GM12892 (cell line): ENCODE measurements around the gene SCCPDH.
A peak's percentile ranks its signal among the peaks of the same experiment; 100 is the strongest.

Experiments used
- DNase-seq: peaks from one replicate; pipeline ENCODE4 v3.0.0; 2011; ENCODE audit not compliant: insufficient read length
- FAIRE-seq: peaks from 2 replicates; lab custom pipeline; 2011; peaks lifted over from hg19 to GRCh38; lab: Jason Lieb, UNC
- POLR2A ChIP-seq: IDR thresholded peaks from 2 replicates; pipeline ENCODE4 v1.6.1; 2011; ENCODE audit warnings: low read depth, low read length, control low read depth
- POLR2AphosphoS5 ChIP-seq: IDR thresholded peaks from 2 replicates; pipeline ENCODE4 v1.6.1; 2011; ENCODE audit warnings: low read depth, low read length, control low read depth
- TAF1 ChIP-seq: IDR thresholded peaks from 2 replicates; pipeline ENCODE4 v1.6.1; 2011; ENCODE audit warnings: low read depth, mild to moderate bottlenecking, control low read depth, low read length, borderline replicate concordance

SCCPDH gene

DNA sequence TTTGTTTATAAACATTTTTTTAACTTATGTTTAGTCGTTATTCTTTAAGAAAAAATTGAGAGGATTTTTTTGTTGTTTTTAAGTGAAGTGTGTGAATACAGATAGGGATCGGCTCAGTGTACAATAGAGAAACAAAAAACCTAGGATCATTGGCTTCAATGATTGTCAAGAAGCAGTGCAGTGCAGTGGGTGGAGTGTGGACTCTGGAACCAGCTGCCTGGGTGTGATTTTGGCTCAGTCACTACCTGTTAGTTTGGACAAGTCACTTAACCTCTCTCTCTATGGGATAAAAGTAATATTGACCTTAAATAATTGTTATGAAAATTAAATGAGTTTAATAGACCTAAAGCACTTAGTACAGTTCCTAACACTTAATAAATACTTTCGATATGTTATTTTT is 41.3 kb downstream of the SCCPDH start:
- TF ChIP-seq TAF1 (no peak), POLR2AphosphoS5 (no peak), POLR2A (no peak)
- DNase-seq (no peak), FAIRE-seq (no peak)

- FAIRE-seq (no peak), DNase-seq (no peak)
- TF ChIP-seq POLR2A (no peak), TAF1 (no peak), POLR2AphosphoS5 (no peak)
These were observed 44.3 kb downstream of the SCCPDH start for GRCh38 chr1:246768403-246769020.

DNA sequence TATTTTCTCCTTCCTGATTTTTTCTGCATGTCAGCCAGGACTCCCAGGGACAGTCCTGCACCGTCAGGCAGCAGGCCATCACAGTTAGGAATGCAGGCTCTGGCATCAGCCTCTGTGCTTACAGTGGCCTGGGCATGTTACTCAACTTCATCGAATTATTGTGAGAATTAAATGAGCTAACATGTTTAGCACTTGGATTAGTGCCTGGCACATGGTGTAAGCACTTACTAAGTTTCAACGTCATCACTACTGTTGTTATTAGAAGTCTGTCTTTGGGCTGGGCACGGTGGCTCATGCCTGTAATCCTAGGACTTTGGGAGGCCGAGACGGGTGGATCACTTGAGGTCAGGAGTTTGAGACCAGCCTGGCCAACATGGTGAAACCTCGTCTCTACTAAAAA is 45.1 kb downstream of the SCCPDH start:
- TF ChIP-seq TAF1 (no peak), POLR2A (no peak), POLR2AphosphoS5 (no peak)
- DNase-seq (no peak), FAIRE-seq (no peak)

- no peak for DNase-seq
- no peak for TF ChIP-seq POLR2AphosphoS5
- TF ChIP-seq TAF1: no peak
- TF ChIP-seq POLR2A: no peak
- FAIRE-seq: no peak
These were observed 47.2 kb downstream of the SCCPDH start for GRCh38 chr1:246771366-246771765.

DNA sequence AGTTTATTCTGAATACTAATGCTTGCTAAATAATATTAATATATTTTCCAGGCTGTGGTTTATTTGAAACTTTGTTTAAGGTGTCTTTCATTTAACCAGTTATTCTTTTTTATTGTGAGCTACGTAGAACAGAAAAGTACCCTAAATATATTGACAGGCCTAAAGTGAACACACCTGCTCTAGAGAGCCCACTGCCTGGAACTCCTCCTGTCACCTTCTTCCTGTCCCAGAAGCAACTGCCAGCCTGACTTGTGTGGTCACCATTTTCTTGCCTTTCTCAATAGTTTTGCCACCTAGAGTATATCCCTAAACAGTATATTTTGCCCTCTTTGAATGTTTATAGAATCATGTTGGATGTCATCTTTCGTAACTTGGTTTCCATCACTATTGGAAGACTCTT is 48.5 kb downstream of the SCCPDH start:
- no peak for TF ChIP-seq TAF1
- no peak for TF ChIP-seq POLR2AphosphoS5
- no peak for TF ChIP-seq POLR2A
- FAIRE-seq (no peak), DNase-seq (no peak)

DNA sequence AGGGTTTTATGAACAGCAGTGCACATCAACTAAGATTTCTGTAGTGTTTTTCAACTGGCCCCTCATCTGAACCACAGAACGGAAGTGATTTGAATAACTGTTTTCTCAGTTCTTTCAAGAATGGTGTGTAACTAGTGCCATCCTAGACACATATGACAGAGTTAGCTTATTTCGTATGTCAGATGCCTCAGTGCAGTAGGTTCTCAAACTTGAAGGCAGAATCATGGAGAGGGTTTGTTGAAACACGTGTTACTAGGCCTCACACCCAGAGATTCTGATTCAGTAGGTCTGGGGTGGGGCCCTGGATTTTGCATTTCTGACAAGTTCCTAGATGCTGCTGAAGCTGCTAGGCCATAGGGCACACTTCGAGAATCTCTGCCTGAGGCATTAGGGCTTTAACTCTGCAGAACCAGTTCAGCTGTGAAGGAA is 49.0 kb downstream of the SCCPDH start:
- DNase-seq (no peak), FAIRE-seq (peak; percentile 60)
- TF ChIP-seq POLR2AphosphoS5 (no peak), TAF1 (no peak), POLR2A (no peak)

DNA sequence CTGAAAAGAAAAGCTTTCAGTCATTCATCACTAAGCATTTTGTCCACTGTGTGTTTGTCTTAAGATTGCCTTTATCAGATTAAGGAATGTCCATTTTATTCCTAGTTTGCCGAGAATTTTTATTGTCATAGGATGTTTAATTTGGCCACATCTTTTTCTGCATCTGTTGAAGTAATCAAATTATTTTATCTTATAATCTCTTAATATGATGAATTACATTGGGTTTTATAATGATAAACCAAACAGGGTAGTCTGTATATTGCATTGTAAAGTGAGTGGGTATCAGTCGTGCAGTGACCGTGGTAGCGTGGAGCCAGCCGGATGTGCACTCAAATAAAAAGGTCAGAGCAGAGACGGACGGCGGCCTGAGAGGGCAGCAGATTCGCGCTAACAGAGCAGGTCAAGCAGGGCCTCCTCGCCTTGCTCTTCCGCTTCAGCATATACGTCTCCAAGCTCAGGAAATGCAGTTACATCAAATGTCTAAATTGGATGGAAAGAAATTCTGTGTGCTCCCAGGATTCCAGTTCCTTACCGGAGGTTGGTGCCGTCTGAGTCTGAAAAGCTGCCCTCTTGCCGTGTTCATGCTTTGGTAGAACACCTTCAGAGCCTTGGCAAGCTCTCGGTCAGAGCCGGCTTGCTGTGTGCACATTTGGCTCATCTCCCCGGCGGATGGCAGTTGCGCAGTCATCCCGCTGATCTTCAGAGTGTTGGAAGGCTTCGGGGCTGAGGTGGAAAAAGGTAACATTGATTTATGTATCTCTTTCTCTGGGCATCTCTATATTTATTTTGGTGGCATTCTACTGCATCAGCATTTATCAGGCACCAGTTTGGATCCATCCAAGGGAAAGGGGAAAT is 51.5 kb downstream of the SCCPDH start:
- DNase-seq (no peak), FAIRE-seq (no peak)
- TF ChIP-seq POLR2A (no peak), POLR2AphosphoS5 (no peak), TAF1 (no peak)

- FAIRE-seq: no peak
- DNase-seq: no peak
- no peak for TF ChIP-seq POLR2AphosphoS5
- no peak for TF ChIP-seq TAF1
- no peak for TF ChIP-seq POLR2A
These were observed 52.7 kb downstream of the SCCPDH start for GRCh38 chr1:246776923-246777322.

GRCh38 chr1:246778663-246779062 is 54.5 kb downstream of the SCCPDH start:
- FAIRE-seq (no peak), DNase-seq (no peak)
- no peak for TF ChIP-seq TAF1

GRCh38 chr1:246779561-246780175 is 55.5 kb downstream of the SCCPDH start:
- FAIRE-seq: no peak
- TF ChIP-seq POLR2A: no peak
- no peak for TF ChIP-seq TAF1
- TF ChIP-seq POLR2AphosphoS5: no peak
- no peak for DNase-seq

GRCh38 chr1:246780264-246780663 is 56.1 kb downstream of the SCCPDH start:
- no peak for TF ChIP-seq POLR2AphosphoS5
- no peak for TF ChIP-seq POLR2A
- no peak for TF ChIP-seq TAF1
- DNase-seq (no peak), FAIRE-seq (no peak)

DNA sequence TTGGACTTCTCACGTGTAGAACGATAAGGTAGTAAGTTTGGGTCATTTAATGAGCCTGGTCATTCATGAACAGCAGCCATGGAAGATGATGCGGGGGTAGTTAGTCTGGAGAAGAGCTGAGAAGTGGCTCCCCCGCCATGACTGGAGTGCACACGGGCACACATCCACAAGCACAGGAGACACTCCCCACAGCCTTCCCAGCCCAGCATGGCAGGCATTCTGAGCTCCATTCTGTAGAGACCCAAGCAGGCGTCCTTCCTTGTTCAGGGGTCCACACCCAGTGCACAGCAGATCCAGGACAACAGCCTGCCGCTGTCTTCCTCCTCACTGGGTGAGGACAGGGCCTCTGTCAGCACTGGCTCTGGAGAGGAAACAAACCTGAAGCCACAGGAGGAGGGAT is 57.0 kb downstream of the SCCPDH start:
- FAIRE-seq (no peak), DNase-seq (no peak)
- TF ChIP-seq POLR2AphosphoS5: no peak
- TF ChIP-seq POLR2A: no peak
- TF ChIP-seq TAF1: no peak
